Endodermal cell (in vitro differentiated cells): Measurements from ENCODE around the gene UQCRC2. TPM values are rescaled to one million over a fixed set of nuclear protein-coding genes. Genes with fewer than 3 reads are reported as not detected.

ENCODE experiments used
- DNase-seq: peaks from one replicate; pipeline ENCODE4 v3.0.0-alpha.2; 2017
- H3K27ac ChIP-seq: 2 replicates; pipeline ENCODE4 v1.5.1; 2013; ENCODE audit warnings: mild to moderate bottlenecking, low read depth, low read length, moderate library complexity
- H3K27me3 ChIP-seq: 2 replicates; pipeline ENCODE4 v1.6.1; 2013; ENCODE audit warnings: mild to moderate bottlenecking, low read length, moderate library complexity; ENCODE audit not compliant: insufficient read depth, control insufficient read depth, poor library complexity, severe bottlenecking
- H3K36me3 ChIP-seq: 2 replicates; pipeline ENCODE4 v1.7.0; 2013; ENCODE audit warnings: mild to moderate bottlenecking, low read length, moderate library complexity; ENCODE audit not compliant: control insufficient read depth, insufficient read depth
- H3K4me1 ChIP-seq: one replicate; pipeline ENCODE4 v1.7.0; 2013; ENCODE audit warnings: low read length; ENCODE audit not compliant: control insufficient read depth, insufficient read depth
- H3K4me3 ChIP-seq: 2 replicates; pipeline ENCODE4 v1.5.1; 2013; ENCODE audit warnings: mild to moderate bottlenecking, low read length, moderate library complexity
- H3K9ac ChIP-seq: 2 replicates; pipeline ENCODE4 v1.6.1; 2013; ENCODE audit warnings: mild to moderate bottlenecking, low read length, moderate library complexity; ENCODE audit not compliant: poor library complexity, severe bottlenecking; ENCODE audit errors: extremely low read depth
- H3K9me3 ChIP-seq: 2 replicates; pipeline ENCODE4 v1.6.1; 2013; ENCODE audit warnings: mild to moderate bottlenecking, low read length, moderate library complexity; ENCODE audit not compliant: control insufficient read depth
- H3K27ac Mint-ChIP-seq: 2 replicates; pipeline ENCODE4 v1.8.0; 2020; ENCODE audit warnings: mixed read lengths
- H3K27me3 Mint-ChIP-seq: 2 replicates; pipeline ENCODE4 v1.8.0; 2021; ENCODE audit warnings: mild to moderate bottlenecking, mixed read lengths; ENCODE audit not compliant: insufficient read depth
- H3K36me3 Mint-ChIP-seq: 2 replicates; pipeline ENCODE4 v1.8.0; 2020; ENCODE audit warnings: low read depth, mixed read lengths
- H3K4me1 Mint-ChIP-seq: 2 replicates; pipeline ENCODE4 v1.8.0; 2020; ENCODE audit warnings: mixed read lengths
- H3K4me3 Mint-ChIP-seq: 2 replicates; pipeline ENCODE4 v1.8.0; 2020; ENCODE audit warnings: mild to moderate bottlenecking, moderate library complexity, mixed read lengths
- H3K9me3 Mint-ChIP-seq: 2 replicates; pipeline ENCODE4 v1.8.0; 2020; ENCODE audit warnings: mild to moderate bottlenecking, mixed read lengths
- WGBS, 2 experiments: methylation state at CpG; one replicate each; pipeline versions ENCODE4 v1.1.5 to v1.1.7; 2013; ENCODE audit warnings: missing lambda C conversion rate in 2 of 2, mixed read lengths in 1 of 2; ENCODE audit not compliant: insufficient coverage in 1 of 2, insufficient read length in 1 of 2; 5-methylcytosine and 5-hydroxymethylcytosine counted together
- total RNA-seq, 2 donors: library from RNA; stranded (reverse); fragmentation: NEBNext Ultra II Directional in 1 of 2; extraction: Animal tissue kit (Norgen Biotek cat#: 25700) in 1 of 2; gene quantifications; 2 replicates in 1 of 2; 3 replicates in 1 of 2; pipeline ENCODE4 v1.2.1, GENCODE V29; 2021
- TF ChIP-seq, protein P1 (sequence below): fragments of 200-600 bp; sonication (generic); conservative IDR thresholded peaks from 2 replicates; pipeline ENCODE4 v1.5.0; 2021; ENCODE audit warnings: antibody characterized with exemption, mild to moderate bottlenecking

The UQCRC2 gene
- total RNA-seq, 2 donors from 2014 or later: 167 to 172 TPM

DNA sequence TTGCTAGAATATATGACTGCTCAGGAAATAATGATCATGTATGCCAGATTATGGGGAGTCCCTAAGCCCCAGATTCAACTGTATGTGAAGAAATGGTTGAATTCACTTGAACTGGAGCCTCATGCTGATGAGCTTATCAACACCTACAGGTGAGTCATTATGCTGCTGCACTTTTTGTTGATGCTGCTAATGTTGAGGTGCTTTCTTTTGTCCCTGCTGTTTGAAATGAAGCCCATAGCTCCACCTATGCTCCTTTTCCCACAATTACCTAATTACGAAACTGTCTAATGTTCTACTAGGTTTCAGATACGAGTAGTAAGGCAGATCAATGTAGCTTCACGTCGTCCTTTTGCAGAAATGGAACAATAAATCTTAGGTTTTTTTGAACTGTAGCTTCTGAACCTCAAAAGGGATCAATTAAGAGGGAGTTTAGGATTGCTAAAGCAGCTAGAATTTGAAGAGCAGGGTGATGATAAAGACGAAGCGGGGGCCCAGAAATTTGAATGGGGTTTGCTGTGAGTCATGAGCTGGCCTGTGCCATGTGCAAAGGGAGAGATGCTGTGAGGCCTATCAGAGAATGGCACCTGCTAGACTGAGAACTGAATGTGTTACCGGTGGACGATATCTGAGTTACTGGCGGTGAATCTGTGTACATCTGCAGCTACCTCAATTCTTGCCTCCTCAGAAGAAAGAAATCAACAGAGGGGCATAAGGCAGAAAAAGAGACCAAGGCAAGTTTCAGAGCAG lies 6.1 kb upstream of the UQCRC2 start:
- H3K9ac ChIP-seq: no peak overlapping the region
- Mint-ChIP-seq H3K27me3 (peaks cover 9% of the 10 kb centered on the region), H3K9me3 (no peaks in the 10 kb centered on the region), H3K4me1 (peaks cover 2% of the 10 kb centered on the region), H3K27ac (no peak overlapping the region), H3K4me3 (no peak overlapping the region), H3K36me3 (no peaks in the 10 kb centered on the region)
- no peaks in the 10 kb centered on the region for H3K36me3 ChIP-seq
- H3K4me3 ChIP-seq: no peak overlapping the region
- TF ChIP-seq, protein P1, sequence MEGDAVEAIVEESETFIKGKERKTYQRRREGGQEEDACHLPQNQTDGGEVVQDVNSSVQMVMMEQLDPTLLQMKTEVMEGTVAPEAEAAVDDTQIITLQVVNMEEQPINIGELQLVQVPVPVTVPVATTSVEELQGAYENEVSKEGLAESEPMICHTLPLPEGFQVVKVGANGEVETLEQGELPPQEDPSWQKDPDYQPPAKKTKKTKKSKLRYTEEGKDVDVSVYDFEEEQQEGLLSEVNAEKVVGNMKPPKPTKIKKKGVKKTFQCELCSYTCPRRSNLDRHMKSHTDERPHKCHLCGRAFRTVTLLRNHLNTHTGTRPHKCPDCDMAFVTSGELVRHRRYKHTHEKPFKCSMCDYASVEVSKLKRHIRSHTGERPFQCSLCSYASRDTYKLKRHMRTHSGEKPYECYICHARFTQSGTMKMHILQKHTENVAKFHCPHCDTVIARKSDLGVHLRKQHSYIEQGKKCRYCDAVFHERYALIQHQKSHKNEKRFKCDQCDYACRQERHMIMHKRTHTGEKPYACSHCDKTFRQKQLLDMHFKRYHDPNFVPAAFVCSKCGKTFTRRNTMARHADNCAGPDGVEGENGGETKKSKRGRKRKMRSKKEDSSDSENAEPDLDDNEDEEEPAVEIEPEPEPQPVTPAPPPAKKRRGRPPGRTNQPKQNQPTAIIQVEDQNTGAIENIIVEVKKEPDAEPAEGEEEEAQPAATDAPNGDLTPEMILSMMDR: no peak
- H3K27me3 ChIP-seq: peaks cover 11% of the 10 kb centered on the region
- no peaks in the 10 kb centered on the region for H3K9me3 ChIP-seq
- no peak for DNase-seq
- WGBS, 2 experiments: 88% methylated on average over 8 to 9 of the region's 9 CpGs
- H3K27ac ChIP-seq: no peak overlapping the region
- no peaks in the 10 kb centered on the region for H3K4me1 ChIP-seq

DNA sequence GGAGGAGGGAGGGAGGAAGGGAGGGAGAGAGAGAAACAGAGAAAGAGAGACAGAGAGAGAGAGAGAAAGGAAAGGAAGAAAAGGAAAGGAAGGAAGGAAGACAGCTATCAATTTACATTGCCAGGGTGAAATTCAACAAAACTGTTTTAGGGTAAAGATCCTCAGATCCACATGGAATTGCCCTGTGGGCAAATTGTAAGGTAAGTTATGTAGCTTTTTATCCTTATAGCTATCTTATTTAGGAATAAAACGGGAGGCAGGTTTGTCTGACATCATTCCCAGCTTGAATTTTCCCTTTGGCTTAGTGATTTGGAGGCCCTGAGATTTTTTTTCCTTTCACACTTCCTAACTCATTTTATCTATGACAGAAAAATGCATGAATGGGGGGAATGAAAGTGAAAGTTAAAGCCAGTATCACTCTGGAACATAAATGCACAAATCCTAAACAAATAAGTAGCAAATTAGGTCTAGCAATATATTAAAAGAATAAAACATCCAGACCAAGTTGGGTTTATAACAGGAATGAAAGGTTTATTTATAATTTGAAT lies 3.4 kb upstream of the UQCRC2 start:
- H3K27me3 ChIP-seq: peaks cover 11% of the 10 kb centered on the region
- H3K36me3 ChIP-seq: no peaks in the 10 kb centered on the region
- no peaks in the 10 kb centered on the region for H3K4me1 ChIP-seq
- TF ChIP-seq, protein P1: no peak
- no peaks in the 10 kb centered on the region for H3K9me3 ChIP-seq
- no peaks in the 10 kb centered on the region for H3K9me3 Mint-ChIP-seq
- H3K9ac ChIP-seq: no peak overlapping the region
- 60% methylated on average over 1 of the region's 1 CpG; no CpG with 5 or more reads in 1 of the 2 experiments for WGBS, 2 experiments
- H3K4me3 Mint-ChIP-seq: no peak overlapping the region
- no peak for DNase-seq
- H3K4me3 ChIP-seq: no peak overlapping the region
- peaks cover 6% of the 10 kb centered on the region for H3K27me3 Mint-ChIP-seq
- H3K36me3 Mint-ChIP-seq: no peaks in the 10 kb centered on the region
- H3K27ac Mint-ChIP-seq: no peak overlapping the region
- peaks cover 10% of the 10 kb centered on the region for H3K4me1 Mint-ChIP-seq
- no peak overlapping the region for H3K27ac ChIP-seq

DNA sequence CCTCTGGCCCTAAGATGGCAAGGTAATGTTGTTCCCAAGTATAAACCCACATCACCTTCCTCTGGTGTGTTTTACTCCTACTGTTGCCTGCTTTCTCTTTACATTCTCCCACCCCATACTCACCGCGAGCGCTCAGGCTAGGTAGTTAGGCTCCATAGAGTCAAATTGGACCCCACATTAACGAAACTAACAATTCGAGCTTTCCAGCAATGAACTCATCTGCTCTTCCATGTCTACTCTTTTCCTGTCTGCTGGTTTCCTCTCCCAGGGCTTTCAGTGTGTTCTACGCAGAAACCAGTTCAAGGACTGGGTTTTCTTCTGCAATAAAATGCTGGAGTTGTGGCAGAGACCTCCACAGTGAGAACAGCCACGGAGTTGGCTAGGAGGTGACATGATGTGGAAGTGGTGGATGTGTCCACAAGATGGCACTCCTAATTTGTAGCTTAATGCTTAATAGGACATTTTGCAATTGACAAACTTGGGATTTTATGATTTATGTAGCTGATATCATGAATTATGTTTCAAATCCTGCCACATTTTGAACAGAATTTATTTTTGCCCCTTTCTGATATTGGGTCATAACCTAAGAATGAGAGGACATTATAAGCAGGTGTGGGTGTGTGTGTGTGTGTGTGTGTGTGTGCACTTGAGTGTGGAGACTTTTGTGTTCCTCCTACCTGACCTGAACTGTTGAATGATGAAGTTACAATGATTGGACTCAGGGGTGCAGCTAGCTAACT lies 2.2 kb upstream of the UQCRC2 start:
- no peak for DNase-seq
- peaks cover 3% of the 10 kb centered on the region for H3K27me3 Mint-ChIP-seq
- no peaks in the 10 kb centered on the region for H3K9me3 Mint-ChIP-seq
- TF ChIP-seq, protein P1: peak; percentile 62
- no peak overlapping the region for H3K4me3 ChIP-seq
- H3K36me3 Mint-ChIP-seq: peaks cover 4% of the 10 kb centered on the region
- peaks cover 10% of the 10 kb centered on the region for H3K4me1 Mint-ChIP-seq
- no peak overlapping the region for H3K4me3 Mint-ChIP-seq
- H3K9ac ChIP-seq: no peak overlapping the region
- H3K4me1 ChIP-seq: no peaks in the 10 kb centered on the region
- H3K27me3 ChIP-seq: peaks cover 11% of the 10 kb centered on the region
- no peaks in the 10 kb centered on the region for H3K9me3 ChIP-seq
- no peak overlapping the region for H3K27ac Mint-ChIP-seq
- 85 to 90% methylated on average over 7 of the region's 7 CpGs for WGBS, 2 experiments
- no peak overlapping the region for H3K27ac ChIP-seq
- peaks cover 2% of the 10 kb centered on the region for H3K36me3 ChIP-seq
